HG02623 (cell line): ENCODE results near the gene CAMTA1.

Source experiments
- ATAC-seq: cut with Tn5 transposase; IDR thresholded peaks from one replicate; pipeline ENCODE4 v1.9.1; 2021; ENCODE audit warnings: moderate library complexity; ENCODE audit not compliant: unreplicated experiment

The CAMTA1 gene

DNA sequence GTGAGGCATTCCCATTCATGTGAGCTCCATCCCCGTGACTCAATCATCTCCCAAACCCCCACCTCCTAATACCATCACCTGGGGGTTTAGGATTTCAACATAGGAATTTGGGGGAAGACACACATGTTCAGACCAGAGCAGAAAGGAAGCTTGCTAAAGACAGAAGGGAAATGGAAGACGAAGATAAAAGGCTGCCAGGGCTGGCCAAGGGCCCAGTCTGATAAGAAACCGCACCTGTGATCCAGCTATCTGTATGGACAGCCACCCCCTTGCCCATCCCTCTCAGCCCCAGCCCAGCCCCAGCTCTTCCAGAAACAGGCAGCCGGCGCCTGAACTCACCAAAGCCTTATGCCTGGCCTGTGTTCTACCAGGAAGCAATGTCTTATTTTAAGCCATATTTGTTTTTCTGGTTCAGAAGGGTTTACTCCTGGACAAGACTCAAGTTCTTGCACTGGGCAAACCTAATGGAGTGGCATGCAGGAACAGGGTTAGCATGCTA lies 787.4 kb downstream of the CAMTA1 start:
- ATAC-seq = no peak

DNA sequence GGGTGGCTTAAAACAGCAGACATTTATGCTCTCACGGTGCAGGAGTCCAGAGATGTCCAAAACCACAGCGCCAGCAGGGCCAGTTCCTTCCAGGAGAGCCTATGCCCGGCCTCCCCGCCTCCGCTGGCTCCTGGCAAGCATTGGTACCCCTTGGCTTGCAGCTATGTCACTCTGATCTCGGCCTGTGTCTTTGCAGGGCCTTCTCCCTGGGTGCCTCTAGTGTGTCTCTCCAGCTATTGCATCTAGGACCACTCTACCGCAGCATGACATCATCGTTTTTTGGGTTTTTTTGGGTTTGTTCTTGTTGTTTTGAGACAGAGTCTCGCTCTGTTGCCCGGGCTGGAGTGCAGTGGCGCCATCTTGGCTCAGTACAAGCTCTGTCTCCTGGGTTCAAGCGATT lies 788.2 kb downstream of the CAMTA1 start:
- no peak for ATAC-seq

- ATAC-seq = no peak
Observed at GRCh38 chr1:7574121-7575040, 789.1 kb downstream of the CAMTA1 start.

GRCh38 chr1:7575041-7575400 lies 789.8 kb downstream of the CAMTA1 start:
- ATAC-seq = no peak

- ATAC-seq = no peak
Observed at GRCh38 chr1:7576946-7577657, 791.8 kb downstream of the CAMTA1 start.

- ATAC-seq = no peak
Observed at GRCh38 chr1:7578206-7578605, 793.0 kb downstream of the CAMTA1 start.

GRCh38 chr1:7579016-7579415 lies 793.8 kb downstream of the CAMTA1 start:
- ATAC-seq = no peak

GRCh38 chr1:7579831-7580804 lies 794.9 kb downstream of the CAMTA1 start:
- no peak for ATAC-seq

- no peak for ATAC-seq
Observed at GRCh38 chr1:7580923-7581753, 795.9 kb downstream of the CAMTA1 start.

DNA sequence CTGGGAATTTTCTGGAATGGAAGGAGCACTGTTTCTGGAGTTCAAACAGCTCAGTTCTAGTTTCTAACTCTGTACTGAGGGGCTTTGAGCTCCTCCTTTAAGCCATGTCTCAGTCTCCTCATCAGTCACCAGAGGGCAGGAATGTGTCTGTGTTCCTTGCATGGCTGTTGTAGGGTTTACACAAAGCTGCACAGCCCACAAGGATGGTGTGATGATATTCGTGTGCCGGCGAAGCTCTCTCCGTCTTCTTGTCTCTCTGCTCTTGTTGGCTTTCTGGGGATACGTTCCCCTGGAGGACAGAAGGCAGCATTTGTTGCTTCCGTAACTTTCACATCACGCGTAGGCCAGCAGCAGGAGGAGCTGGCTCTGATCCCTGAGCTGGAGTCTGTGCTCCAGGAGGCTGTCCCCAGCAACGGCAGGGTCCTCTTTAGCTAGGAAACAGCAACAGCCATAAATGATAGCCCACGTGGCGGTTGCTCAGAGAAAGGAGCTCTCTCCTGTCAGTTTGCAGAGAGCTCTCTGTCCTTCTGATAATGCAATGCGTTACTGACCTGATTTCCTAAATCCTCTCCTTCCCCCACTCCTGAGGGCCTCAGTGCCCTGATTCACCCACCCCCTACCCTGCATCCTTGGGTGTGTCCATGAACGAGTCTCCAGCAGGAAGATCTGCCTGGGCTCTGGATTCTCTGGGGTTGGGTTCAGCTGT lies 796.7 kb downstream of the CAMTA1 start:
- no peak for ATAC-seq

DNA sequence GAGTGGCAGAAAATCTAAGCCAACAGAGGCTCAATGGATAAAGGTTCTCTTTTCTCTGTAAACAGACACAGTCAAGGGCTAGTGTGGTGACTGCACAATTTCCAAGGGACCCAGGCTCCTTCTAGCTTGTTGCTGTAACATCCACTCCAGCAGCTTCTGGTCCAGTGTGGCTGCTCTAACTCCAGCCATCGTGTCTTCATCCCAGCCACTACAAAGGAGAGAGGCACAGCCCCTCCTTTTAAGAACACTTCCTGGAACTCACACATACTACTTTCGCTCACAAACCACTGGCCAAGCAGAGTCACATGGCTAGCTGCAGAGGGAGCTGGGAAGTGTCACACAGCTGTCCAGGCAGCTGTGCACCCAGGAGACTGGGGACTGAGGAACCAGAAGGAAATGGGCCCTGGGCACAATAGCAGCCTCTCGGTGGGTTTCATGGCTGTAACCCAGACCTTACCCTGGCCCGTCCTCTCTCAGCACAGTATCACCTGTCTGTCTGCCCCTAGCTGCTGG lies 797.3 kb downstream of the CAMTA1 start:
- ATAC-seq = no peak

DNA sequence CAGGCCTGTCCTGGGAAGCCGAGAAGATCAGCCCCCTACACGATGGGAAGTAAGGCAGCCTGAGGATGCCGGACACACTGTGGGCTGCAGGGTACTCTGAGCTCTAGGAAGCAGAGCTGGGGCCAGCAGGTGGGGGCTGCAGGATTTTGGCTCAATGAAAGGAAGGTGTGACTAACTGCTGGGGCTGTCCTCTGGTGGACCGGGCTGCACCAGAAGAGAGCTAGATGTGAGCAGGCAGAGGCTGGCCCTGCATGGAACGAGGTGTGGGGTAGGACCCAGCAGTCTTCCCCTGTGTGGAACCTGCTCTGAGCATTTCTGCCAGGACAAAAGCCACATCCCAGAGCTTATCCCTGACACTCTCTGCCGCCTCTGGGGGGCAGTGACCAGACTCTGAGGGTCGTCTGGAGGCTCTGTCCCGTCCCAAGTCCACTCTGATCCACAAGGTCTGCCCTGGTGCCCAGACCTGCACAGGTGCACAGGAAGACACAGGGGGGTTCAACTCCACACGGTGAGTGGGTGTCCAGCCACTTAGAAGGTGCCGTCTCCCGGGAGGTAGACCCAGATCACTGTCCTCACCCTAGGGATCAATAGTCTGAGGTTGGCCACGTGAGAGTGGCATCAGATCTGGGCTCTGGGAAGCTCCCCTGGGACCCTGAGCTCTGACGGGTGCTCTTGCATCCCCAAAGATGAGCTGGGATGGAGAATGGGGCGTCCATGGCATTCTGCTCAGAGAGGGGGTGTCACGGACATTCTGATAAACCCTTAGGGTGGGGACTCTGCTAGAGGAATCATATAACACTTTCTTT lies 798.2 kb downstream of the CAMTA1 start:
- ATAC-seq = no peak

DNA sequence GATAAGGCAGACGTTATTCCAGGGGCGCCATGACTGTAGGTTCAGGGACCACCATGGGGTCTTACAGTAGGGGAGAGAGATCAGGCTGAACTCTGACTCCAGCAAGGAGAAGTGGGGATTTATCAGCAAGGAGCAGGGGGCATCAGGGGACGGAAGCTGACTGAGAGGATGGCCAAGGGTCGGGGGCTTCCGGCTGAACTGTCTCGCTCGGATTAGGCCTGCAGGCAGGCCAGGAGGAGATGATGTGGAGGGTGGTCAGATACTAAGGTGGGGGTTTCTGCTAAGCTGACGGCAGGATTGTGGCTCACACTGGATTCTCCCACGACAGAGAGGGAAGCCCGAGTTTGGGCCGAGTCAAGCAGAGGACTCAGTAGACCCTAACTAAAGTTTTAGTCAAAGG lies 798.9 kb downstream of the CAMTA1 start:
- no peak for ATAC-seq

DNA sequence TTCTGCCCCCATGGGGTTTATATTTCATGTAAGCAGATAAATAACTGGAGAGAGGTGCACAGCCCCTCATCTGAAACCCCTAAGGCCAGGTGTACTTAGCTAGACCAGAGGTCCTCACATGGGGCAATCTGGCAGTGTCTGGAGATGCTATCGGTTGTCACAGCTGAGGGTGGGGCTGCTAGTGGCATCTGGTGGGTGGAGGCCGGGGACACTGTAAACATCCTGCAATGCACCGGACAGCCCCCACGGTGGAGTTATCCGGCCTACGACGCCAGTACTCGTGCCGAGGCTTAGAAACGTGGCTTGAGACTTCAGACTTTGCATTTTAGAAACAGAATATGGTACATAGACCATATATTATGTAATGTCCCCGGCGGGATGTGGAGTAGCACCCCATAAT lies 799.4 kb downstream of the CAMTA1 start:
- no peak for ATAC-seq

DNA sequence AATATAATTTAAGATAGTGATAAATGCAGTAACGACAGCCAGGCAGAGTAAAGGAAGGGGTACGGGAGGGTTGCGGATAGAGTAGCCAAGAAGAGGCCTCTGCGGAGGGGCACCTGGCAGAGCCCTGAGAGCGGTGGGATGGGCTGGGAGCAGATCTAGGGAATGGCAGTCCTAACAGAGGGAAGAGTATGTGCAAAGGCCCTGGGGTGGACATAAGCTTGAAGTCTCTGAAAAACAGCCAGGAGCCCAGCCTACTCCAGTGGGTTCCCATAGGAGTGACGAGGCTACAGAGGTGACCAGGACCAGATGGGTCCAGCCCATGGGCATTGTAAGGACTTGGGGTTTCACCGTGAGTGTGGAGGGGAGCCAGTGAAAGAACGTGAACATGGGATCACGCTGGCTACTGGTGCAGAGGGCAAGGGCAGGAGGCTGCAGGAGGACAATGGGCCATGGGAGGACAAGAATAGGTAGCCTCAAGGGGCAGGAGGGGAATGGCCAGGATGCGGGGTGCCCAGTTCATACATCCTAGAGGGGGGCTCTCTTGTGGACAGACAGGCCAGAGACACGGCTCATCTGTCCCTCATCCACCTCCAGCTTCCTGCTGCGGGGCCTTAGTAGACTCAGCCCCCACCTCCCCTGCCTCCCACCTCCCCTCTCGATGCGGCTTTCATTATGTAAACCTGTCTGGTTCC lies 800.1 kb downstream of the CAMTA1 start:
- ATAC-seq = no peak

- ATAC-seq = no peak
Observed at GRCh38 chr1:7586031-7586941, 801.0 kb downstream of the CAMTA1 start.
